Activated CD4-positive, alpha-beta T cell treated with anti-CD3 and anti-CD28 coated beads, Interleukin-2, amount 50 U/mL, for 4 hours (primary cell): ENCODE data around the gene FUT1.

Experiments used
- DNase-seq, 2 experiments: peaks; one replicate each; pipeline ENCODE4 v3.0.0-alpha.2; 2020

FUT1 gene

GRCh38 chr19:48715681-48716171 lies 36.7 kb downstream of the FUT1 start:
- no peak for DNase-seq

- DNase-seq, result no peak
Measured at GRCh38 chr19:48714759-48715675, 37.4 kb downstream of the FUT1 start.

GRCh38 chr19:48713864-48714755 lies 38.3 kb downstream of the FUT1 start:
- DNase-seq, result peak; percentile 96

GRCh38 chr19:48713041-48713863 lies 39.2 kb downstream of the FUT1 start:
- DNase-seq, result no peak

- DNase-seq, result no peak
Measured at GRCh38 chr19:48711106-48711662, 41.3 kb downstream of the FUT1 start.

GRCh38 chr19:48708471-48708870 lies 44.0 kb downstream of the FUT1 start:
- DNase-seq, result no peak

DNA sequence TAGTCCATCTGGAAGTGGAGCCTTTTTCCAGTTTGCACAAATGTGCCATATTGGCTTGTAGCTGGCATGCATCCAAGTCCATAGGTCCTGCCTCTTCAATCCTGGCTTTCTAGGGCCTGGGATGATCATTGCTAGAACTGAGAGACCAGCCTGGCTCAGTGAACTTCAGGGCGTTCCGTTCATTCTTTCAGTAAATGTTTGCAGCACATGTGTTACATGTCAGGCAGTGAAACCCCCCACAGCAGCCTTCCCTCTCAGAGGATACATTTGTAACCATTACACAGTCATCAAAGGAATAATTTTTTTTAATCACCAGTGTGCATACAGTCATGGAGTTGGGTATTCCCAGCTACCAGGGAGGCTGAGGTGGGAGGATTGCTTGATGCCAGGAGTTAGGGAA lies 47.0 kb downstream of the FUT1 start:
- DNase-seq, result no peak

GRCh38 chr19:48703316-48703715 lies 49.1 kb downstream of the FUT1 start:
- no peak for DNase-seq

DNA sequence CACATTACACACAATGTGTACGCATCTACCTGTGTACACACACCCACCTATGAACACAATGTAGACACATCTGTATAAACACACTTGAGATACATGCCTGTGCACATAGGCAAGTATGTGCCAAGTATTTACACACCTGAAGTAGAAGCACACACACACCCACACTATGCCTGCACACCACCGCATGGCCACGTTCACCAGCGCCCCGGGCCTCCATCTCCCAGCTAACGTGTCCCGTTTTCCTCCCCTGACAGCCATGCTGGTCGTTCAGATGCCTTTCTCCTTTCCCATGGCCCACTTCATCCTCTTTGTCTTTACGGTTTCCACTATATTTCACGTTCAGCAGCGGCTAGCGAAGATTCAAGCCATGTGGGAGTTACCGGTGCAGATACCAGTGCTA lies 49.7 kb downstream of the FUT1 start:
- no peak for DNase-seq

- DNase-seq, result no peak
Measured at GRCh38 chr19:48698046-48698445, 54.4 kb downstream of the FUT1 start.
